GM18505 (cell line): ENCODE data around the gene TSPAN32.

Source experiments
- ATAC-seq: cut with Tn5 transposase; IDR thresholded peaks from one replicate; pipeline ENCODE4 v1.9.1; 2021; ENCODE audit not compliant: unreplicated experiment
- POLR2A ChIP-seq: IDR thresholded peaks from 4 replicates; pipeline ENCODE4 v1.6.1; 2011; ENCODE audit warnings: borderline replicate concordance; ENCODE audit not compliant: insufficient read depth, insufficient read length; ENCODE audit errors: extremely low read depth

Gene TSPAN32

GRCh38 chr11:2263724-2264360 lies 38.0 kb upstream of the TSPAN32 start:
- ATAC-seq, result no peak
- no peak for TF ChIP-seq POLR2A

GRCh38 chr11:2264366-2265053 lies 37.3 kb upstream of the TSPAN32 start:
- no peak for TF ChIP-seq POLR2A

GRCh38 chr11:2265396-2265795 lies 36.4 kb upstream of the TSPAN32 start:
- TF ChIP-seq POLR2A, result no peak
- ATAC-seq, result no peak

More at GRCh38 chr11:2264366-2265053, 37.3 kb upstream of the TSPAN32 start:
- no peak for ATAC-seq

DNA sequence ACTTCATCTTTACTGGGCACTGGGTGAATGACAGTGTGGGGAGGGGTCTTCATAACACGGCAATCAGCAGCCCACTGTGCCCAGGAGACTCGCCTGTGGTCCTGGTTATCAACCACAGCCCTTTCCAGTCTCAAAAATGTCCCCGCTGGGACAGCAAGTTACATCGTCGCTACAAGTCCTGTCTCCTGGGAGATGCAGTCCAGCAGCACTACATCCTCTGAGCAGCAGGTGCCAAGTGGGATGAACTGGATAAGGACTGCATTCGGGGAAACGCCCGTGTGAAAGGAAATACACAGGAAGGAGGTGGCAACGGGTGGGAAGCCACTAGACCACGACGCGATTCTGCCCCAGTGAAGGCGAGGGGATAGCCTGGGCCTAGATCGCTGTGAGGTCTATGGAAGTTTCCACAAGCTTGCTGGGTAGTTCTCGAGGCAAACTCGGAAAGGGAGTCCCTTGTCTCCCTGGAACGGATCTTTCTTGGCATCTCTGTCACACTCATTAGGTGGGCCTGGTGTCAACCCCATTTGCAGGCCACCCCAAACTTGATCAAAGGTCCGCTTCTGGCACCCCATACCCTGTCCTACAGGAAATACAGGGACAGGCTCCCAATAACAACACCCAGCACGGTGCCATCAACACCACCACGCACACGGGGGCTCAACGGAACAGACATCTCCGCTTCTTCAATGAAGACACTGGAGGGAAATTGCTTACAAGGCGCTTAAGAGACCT lies 35.8 kb upstream of the TSPAN32 start:
- no peak for ATAC-seq
- no peak for TF ChIP-seq POLR2A

GRCh38 chr11:2266586-2267305 lies 35.1 kb upstream of the TSPAN32 start:
- no peak for ATAC-seq
- no peak for TF ChIP-seq POLR2A

DNA sequence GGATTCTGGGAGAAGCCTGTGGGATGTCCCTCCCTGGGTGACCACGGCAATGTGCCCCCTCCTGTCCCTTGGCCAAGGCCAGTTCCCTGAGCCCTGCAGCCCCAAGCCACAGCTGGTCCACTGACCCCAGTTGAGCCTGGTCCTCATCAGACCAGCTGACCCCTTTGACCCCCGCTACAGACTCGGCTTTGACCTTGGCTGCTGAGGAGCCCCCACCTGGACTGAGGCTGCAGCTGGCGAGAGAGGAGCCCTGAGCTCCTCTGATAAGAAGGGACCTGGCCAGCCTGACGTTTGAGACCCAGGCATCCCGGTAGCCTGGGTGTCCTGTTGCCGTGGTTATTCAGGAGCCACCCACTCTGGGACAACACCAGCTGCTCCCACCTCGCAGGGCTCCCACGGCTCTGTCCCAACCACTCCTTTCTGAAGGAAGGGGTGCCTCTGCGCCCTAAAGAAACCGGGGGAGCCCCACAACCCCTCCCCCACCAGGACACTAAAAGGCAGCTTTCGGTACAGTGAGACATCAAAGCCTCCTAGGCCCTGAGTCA lies 34.4 kb upstream of the TSPAN32 start:
- TF ChIP-seq POLR2A, result no peak
- ATAC-seq, result no peak

- ATAC-seq, result no peak
- TF ChIP-seq POLR2A, result no peak
Measured at GRCh38 chr11:2267851-2268728, 33.7 kb upstream of the TSPAN32 start.

- no peak for ATAC-seq
- TF ChIP-seq POLR2A, result no peak
Measured at GRCh38 chr11:2268729-2269600, 32.8 kb upstream of the TSPAN32 start.

DNA sequence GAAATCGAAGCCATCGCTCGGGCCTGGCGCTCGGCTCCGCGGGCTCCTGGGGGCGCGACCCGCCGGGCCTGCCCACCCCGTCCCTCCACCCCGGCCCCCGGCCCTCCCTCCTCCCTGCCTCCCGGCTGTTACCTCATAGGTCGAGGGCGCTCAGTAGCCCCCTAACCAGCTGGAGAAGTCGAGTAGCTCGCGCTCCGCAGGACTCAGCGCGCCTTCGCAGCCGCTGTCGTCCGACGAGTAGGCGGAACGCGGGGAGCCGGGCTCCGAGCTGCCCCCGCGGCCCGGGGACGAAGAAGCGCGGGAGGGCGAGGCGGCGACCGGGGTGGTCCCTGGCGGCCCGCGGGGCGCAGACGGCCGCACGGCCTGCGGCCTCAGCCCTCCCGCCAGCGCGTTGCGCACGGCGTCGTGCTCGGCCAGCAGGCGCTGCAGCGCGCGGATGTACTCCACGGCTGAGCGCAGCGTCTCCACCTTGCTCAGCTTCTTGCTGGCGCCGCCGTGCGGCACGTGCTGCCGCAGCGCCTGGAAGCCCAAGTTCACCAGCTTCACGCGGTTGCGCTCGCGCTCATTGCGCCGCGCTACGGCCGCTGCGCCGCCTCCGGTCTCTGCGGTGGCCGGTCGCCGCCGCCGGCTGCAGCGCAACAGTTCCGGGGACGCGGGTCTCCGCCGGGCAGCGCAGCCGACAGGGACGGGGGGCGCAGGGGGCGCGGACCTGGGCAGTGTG lies 32.1 kb upstream of the TSPAN32 start:
- ATAC-seq, result no peak
- no peak for TF ChIP-seq POLR2A

DNA sequence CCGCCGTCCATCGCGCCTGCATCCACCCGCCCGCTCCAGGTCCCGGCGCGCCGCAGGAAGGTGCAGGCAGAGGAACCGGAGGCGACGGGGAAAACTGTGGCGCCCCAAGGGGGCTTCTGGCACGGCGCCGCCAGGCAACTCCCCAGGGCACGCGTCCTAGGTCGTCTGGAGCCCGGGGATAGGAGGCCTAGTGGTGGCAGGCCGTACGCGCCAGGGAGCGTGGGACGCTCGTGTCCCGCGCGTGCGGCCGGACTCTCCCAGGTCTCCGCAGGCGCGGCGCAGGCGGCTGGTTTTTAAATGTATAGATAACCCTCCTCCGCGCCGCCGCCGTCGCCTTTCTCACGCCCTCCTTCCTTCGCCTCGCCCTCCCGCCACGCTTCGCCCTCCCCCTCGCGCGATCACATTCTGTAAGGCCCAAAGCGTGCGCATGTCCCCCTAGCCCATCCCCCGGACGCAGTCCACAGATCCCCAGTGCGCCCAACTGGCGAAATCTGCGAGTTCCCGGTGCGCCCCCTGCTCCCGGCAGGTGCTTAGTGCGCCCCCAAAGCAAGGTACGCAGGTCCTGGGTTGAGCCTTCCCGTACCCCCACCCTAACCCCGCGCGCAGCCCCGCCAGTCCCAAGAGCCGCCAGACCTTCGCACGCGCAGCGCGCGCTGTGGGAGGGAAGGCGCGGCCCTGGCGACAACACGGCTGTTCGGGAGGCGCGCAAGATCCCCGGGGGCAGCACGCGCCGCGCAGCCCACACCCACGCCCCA lies 31.3 kb upstream of the TSPAN32 start, which contains the start of gene ASCL2:
ASCL2 (minus strand) TSS at position 267 of the 755 bp plus-strand sequence; CDS start at position 11, 256 bp downstream.
- ATAC-seq, result no peak

More for the DNA sequence above, 31.3 kb upstream of the TSPAN32 start, which contains the start of gene ASCL2:
- TF ChIP-seq POLR2A, result no peak
